ENCODE data around the gene CACNB1. TPM values are rescaled to one million over a fixed set of nuclear protein-coding genes. Genes with fewer than 3 reads are reported as not detected.
"Not testable (repeated sequence)": the region's sequence is repeated elsewhere in the genome, so short reads cannot be mapped to it uniquely, and the experiment has no call there.

CACNB1 gene
- polyA plus RNA-seq, 1 donor: 12.2 TPM

GRCh38 chr17:39151150-39151942 is 46.1 kb downstream of the CACNB1 start, which contains the start of gene PLXDC1:
PLXDC1 (minus strand) TSS chr17:39151637; CDS start chr17:39151437, 200 bp downstream.
- no peak for DNase-seq

GRCh38 chr17:39150795-39151149 is 46.7 kb downstream of the CACNB1 start:
- DNase-seq: no peak

- no peak for DNase-seq
These were observed 47.3 kb downstream of the CACNB1 start for GRCh38 chr17:39150104-39150634.

- no peak for DNase-seq
These were observed 50.0 kb downstream of the CACNB1 start for GRCh38 chr17:39147221-39148185.

GRCh38 chr17:39146273-39146672 is 51.2 kb downstream of the CACNB1 start:
- DNase-seq: no peak

- DNase-seq: no peak
These were observed 52.3 kb downstream of the CACNB1 start for GRCh38 chr17:39145143-39145542.

GRCh38 chr17:39144416-39144840 is 53.0 kb downstream of the CACNB1 start:
- DNase-seq: no peak

GRCh38 chr17:39143552-39144093 is 53.8 kb downstream of the CACNB1 start:
- DNase-seq: no peak

- no peak for DNase-seq
These were observed 55.4 kb downstream of the CACNB1 start for GRCh38 chr17:39141915-39142664.

- DNase-seq: no peak
These were observed 56.2 kb downstream of the CACNB1 start for GRCh38 chr17:39141294-39141693.

- DNase-seq: no peak
These were observed 57.9 kb downstream of the CACNB1 start for GRCh38 chr17:39139561-39139960.

GRCh38 chr17:39139161-39139511 is 58.3 kb downstream of the CACNB1 start:
- no peak for DNase-seq

GRCh38 chr17:39138431-39139160 is 58.9 kb downstream of the CACNB1 start:
- DNase-seq: no peak

GRCh38 chr17:39134878-39135277 is 62.6 kb downstream of the CACNB1 start:
- no peak for DNase-seq

- DNase-seq: no peak
These were observed 65.3 kb downstream of the CACNB1 start for GRCh38 chr17:39132192-39132610.

GRCh38 chr17:39131616-39132015 is 65.9 kb downstream of the CACNB1 start:
- DNase-seq: no peak

- no peak for DNase-seq
These were observed 67.3 kb downstream of the CACNB1 start for GRCh38 chr17:39130205-39130604.

- DNase-seq: not testable (repeated sequence)
These were observed 67.9 kb downstream of the CACNB1 start for GRCh38 chr17:39129544-39129943.

GRCh38 chr17:39126436-39126835 is 71.0 kb downstream of the CACNB1 start:
- DNase-seq: no peak

GRCh38 chr17:39125143-39125875 is 72.2 kb downstream of the CACNB1 start:
- no peak for DNase-seq

Measured in left kidney (tissue), 2 donors.